HFFc6 (cell line): ENCODE measurements around the gene KLRC1. TPM values are rescaled to one million over a fixed set of nuclear protein-coding genes. Genes with fewer than 3 reads are reported as not detected.
A peak's percentile ranks its signal among the peaks of the same experiment; 100 is the strongest.
"Not testable (repeated sequence)": the region's sequence is repeated elsewhere in the genome, so short reads cannot be mapped to it uniquely, and the experiment has no call there.

ENCODE experiments used
- DNase-seq: peaks from one replicate; pipeline ENCODE4 v3.0.0-alpha.2; 2018
- H3K27ac Mint-ChIP-seq: 2 replicates; pipeline ENCODE4 v1.8.0; 2020; ENCODE audit warnings: mild to moderate bottlenecking, mixed read lengths
- H3K27me3 Mint-ChIP-seq: 2 replicates; pipeline ENCODE4 v1.8.0; 2021; ENCODE audit warnings: mild to moderate bottlenecking, moderate library complexity, mixed read lengths; ENCODE audit not compliant: insufficient read depth
- H3K36me3 Mint-ChIP-seq: 2 replicates; pipeline ENCODE4 v1.8.0; 2021; ENCODE audit warnings: low read depth, mixed read lengths
- H3K4me1 Mint-ChIP-seq: 2 replicates; pipeline ENCODE4 v1.8.0; 2020; ENCODE audit warnings: low read depth, mixed read lengths
- H3K4me3 Mint-ChIP-seq: 2 replicates; pipeline ENCODE4 v1.8.0; 2020; ENCODE audit warnings: mild to moderate bottlenecking, moderate library complexity, mixed read lengths
- H3K9me3 Mint-ChIP-seq: 2 replicates; pipeline ENCODE4 v1.8.0; 2020; ENCODE audit warnings: mild to moderate bottlenecking, mixed read lengths
- CTCF ChIP-seq: fragments of 200-600 bp; sonication (generic); IDR thresholded peaks from 2 replicates; pipeline ENCODE4 v1.5.0; 2021; ENCODE audit warnings: antibody characterized with exemption, mild to moderate bottlenecking
- total RNA-seq, 6 experiments: library from RNA; stranded (reverse); fragmentation: NEBNext Ultra II Directional; extraction: Animal tissue kit (Norgen Biotek cat#: 25700); gene quantifications; 2 replicates in 1 of 6; 3 replicates in 5 of 6; pipeline ENCODE4 v1.2.3, GENCODE V29; 2021

Gene KLRC1
- total RNA-seq, 6 experiments from 2014 or later: not detected

GRCh38 chr12:10448236-10448635 is 4.9 kb downstream of the KLRC1 start:
- peaks cover 1% of the 10 kb centered on the region; the same call in 1 of the 2 replicates for H3K27me3 Mint-ChIP-seq

DNA sequence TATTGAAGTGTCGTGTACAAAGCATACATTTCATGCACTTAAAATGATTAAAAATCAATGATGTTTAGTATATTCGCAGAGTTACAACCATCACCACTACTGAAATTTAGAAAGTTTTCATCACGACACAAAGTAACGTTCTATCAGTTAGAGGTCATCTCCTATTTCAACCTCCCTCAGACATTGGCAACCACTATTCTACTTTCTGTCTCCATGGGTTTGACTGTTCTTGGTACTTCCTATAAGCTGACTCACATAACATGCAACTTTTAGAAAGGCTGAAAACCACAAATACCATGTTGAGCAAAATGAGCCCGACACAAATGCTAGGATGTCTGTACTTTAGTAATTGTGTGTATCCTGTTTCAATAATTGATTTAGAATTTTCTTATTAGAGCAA is 7.1 kb downstream of the KLRC1 start:
- DNase-seq, H3K36me3 Mint-ChIP-seq, H3K27me3 Mint-ChIP-seq, H3K9me3 Mint-ChIP-seq, H3K4me3 Mint-ChIP-seq, H3K4me1 Mint-ChIP-seq, H3K27ac Mint-ChIP-seq: not testable (repeated sequence)

More at GRCh38 chr12:10448236-10448635, 4.9 kb downstream of the KLRC1 start:
- Mint-ChIP-seq H3K36me3 (no peaks in the 10 kb centered on the region), H3K27ac (no peak overlapping the region), H3K4me1 (no peaks in the 10 kb centered on the region), H3K4me3 (no peak overlapping the region), H3K9me3 (no peaks in the 10 kb centered on the region)
- DNase-seq: no peak
- TF ChIP-seq CTCF: no peak

DNA sequence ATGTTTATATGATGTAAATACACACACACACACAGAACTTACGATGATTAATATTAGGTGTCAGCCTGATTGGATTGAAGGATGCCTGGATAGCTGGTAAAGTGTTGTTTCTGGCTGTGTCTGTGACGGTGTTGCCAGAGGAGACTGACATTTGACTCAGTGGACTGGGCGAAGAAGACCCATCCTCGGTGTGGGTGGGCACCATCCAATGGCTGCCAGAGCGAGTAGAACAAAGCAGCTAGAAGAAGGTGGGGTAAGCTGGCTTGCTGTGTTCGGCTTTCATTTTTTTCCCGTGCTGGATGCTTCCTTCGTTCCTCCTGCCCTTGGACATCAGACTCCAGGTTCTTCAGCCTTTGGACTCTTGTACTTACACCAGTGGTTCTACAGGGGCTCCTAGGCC is 12.0 kb downstream of the KLRC1 start:
- DNase-seq, H3K27ac Mint-ChIP-seq, H3K36me3 Mint-ChIP-seq, H3K27me3 Mint-ChIP-seq, H3K4me3 Mint-ChIP-seq, H3K9me3 Mint-ChIP-seq, H3K4me1 Mint-ChIP-seq: not testable (repeated sequence)

DNA sequence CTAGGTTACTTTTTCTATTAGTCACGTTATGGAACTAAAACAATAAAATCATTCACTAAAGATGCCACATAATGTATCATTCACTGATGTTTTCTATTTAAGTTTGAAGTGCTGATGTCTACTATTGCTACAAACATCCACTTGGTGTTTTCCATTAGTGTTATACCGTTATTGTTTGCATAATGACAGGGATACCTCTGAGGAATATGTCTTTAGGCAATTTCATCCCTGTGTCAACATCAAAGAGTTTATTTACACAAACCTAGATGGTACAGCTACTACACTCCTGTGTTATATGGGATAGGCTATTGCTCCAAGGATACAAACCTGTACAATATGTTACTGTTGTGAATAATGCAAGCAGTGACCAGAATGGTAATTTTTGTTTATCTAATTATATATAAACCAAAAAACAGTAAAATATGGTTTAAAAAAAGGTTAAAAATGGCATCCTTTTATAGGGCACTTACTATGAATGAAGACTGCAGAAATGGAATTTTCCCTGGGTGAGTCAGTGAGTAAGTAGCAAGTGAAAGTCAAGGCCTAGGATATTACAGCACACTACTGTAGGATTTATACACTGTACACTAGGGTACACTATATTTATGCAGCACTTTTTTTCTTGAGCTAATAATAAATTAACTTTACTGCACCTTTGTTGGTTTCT is 13.4 kb downstream of the KLRC1 start:
- not testable (repeated sequence) for H3K27ac Mint-ChIP-seq, H3K36me3 Mint-ChIP-seq, H3K27me3 Mint-ChIP-seq, H3K9me3 Mint-ChIP-seq, H3K4me3 Mint-ChIP-seq, DNase-seq, H3K4me1 Mint-ChIP-seq

DNA sequence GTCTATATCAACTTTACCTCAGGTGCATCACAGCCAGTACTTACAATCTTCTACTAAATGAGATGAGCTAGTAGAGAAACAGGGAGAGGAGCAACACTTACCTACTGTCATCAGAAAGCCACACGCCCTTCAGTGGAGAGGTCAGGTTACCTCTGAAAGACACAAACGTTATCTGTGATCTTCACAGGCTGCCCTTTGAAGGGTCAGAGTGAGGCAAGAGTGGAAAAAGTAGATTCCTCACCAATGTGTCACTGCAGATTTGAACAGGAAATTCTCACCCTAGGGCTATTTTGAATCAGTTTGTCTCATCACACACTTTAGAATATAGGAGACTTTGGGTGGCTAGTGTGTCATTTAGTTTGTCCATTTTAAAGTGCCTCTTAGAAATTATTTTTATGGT is 15.6 kb downstream of the KLRC1 start:
- not testable (repeated sequence) for H3K9me3 Mint-ChIP-seq, H3K27me3 Mint-ChIP-seq, H3K4me1 Mint-ChIP-seq, DNase-seq, H3K27ac Mint-ChIP-seq, H3K4me3 Mint-ChIP-seq, H3K36me3 Mint-ChIP-seq

DNA sequence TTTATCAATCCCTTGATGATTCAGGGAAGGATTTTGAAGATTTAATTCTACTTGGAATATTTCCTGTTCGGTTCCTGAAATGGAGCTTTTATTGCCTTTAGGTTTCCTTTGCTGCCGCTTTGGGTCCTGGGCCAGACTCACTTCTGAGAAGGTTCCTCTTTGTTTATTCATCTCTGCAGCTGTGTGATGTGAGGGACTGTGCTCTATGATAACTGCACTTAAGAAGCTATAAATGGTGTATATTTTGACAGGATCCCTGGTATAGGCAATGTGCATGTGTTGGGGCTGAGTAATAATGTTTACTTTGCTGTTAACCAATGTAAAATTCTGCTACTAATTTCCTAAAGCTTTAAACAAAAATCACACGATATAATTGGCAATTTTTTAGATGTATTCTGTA is 17.4 kb downstream of the KLRC1 start, which contains the start of gene KLRC2:
Gene KLRC2, minus strand, starts transcription at position 195 of the 400 bp plus-strand sequence. Its CDS starts 24 bp downstream, at position 171.
- DNase-seq, H3K27me3 Mint-ChIP-seq, H3K27ac Mint-ChIP-seq: not testable (repeated sequence)

GRCh38 chr12:10430623-10431022 is 22.6 kb downstream of the KLRC1 start:
- DNase-seq, H3K36me3 Mint-ChIP-seq, H3K27ac Mint-ChIP-seq, H3K9me3 Mint-ChIP-seq, H3K4me3 Mint-ChIP-seq, H3K4me1 Mint-ChIP-seq, H3K27me3 Mint-ChIP-seq: not testable (repeated sequence)

More for the DNA sequence above, 17.4 kb downstream of the KLRC1 start, which contains the start of gene KLRC2:
- H3K9me3 Mint-ChIP-seq, H3K4me3 Mint-ChIP-seq, H3K4me1 Mint-ChIP-seq, H3K36me3 Mint-ChIP-seq: not testable (repeated sequence)

- H3K4me1 Mint-ChIP-seq: not testable (repeated sequence)
Observed at GRCh38 chr12:10425938-10426337, 27.2 kb downstream of the KLRC1 start.

GRCh38 chr12:10424260-10424899 is 28.8 kb downstream of the KLRC1 start:
- not testable (repeated sequence) for H3K27me3 Mint-ChIP-seq, H3K36me3 Mint-ChIP-seq, H3K4me1 Mint-ChIP-seq, H3K9me3 Mint-ChIP-seq, H3K4me3 Mint-ChIP-seq, H3K27ac Mint-ChIP-seq
- DNase-seq: peak; percentile 30

More at GRCh38 chr12:10425938-10426337, 27.2 kb downstream of the KLRC1 start:
- not testable (repeated sequence) for H3K27me3 Mint-ChIP-seq, H3K9me3 Mint-ChIP-seq, H3K27ac Mint-ChIP-seq, H3K36me3 Mint-ChIP-seq, DNase-seq
- peak overlapping the region; percentile 54; the same call in 1 of the 2 replicates for H3K4me3 Mint-ChIP-seq

GRCh38 chr12:10422159-10422558 is 31.0 kb downstream of the KLRC1 start:
- H3K36me3 Mint-ChIP-seq, H3K27ac Mint-ChIP-seq, H3K4me1 Mint-ChIP-seq, H3K27me3 Mint-ChIP-seq, H3K4me3 Mint-ChIP-seq, H3K9me3 Mint-ChIP-seq: not testable (repeated sequence)
- DNase-seq: peak; percentile 19

DNA sequence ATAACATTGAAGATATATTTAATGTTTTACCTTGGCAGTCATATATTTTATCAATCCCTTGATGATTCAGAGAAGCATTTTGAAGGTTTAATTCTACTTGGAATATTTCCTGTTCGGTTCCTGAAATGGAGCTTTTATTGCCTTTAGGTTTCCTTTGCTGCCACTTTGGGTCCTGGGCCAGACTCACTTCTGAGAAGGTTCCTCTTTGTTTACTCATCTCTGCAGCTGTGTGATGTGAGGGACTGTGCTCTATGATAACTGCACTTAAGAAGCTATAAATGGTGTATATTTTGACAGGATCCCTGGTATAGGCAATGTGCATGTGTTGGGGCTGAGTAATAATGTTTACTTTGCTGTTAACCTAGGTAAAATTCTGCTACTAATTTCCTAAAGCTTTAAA is 32.8 kb downstream of the KLRC1 start, which contains the start of gene KLRC3:
Gene KLRC3, minus strand, starts transcription at position 262 of the 400 bp plus-strand sequence. Its CDS starts 45 bp downstream, at position 217.
- not testable (repeated sequence) for DNase-seq, H3K27ac Mint-ChIP-seq, H3K4me1 Mint-ChIP-seq, H3K36me3 Mint-ChIP-seq, H3K27me3 Mint-ChIP-seq, H3K9me3 Mint-ChIP-seq, H3K4me3 Mint-ChIP-seq
